GM13976 (cell line): ENCODE results near the gene GABARAP.

Experiments
- DNase-seq: peaks from one replicate; pipeline ENCODE4 v3.0.0; 2012; ENCODE audit warnings: low spot score
- CTCF ChIP-seq: IDR thresholded peaks from 2 replicates; pipeline ENCODE4 v1.5.1; 2012; ENCODE audit warnings: borderline replicate concordance, mild to moderate bottlenecking; ENCODE audit not compliant: insufficient read depth; ENCODE audit errors: extremely low read depth, missing control alignments, control extremely low read depth
- in situ Hi-C: fragments of 300-500 bp; cut with MboI; formaldehyde crosslinking; loops from one replicate; pipeline ENCODE4 v1.12.0; 2022; ENCODE audit warnings: low sequenced_read_pairs, mixed read lengths, inconsistent platforms; ENCODE audit not compliant: unreplicated experiment

GABARAP gene

GRCh38 chr17:7239091-7240027 is 2.9 kb downstream of the GABARAP start, which contains the start of gene PHF23:
TSS of gene PHF23 (minus strand) at chr17:7239457. CDS start at chr17:7239279, 178 bp downstream.
- DNase-seq: peak; percentile 97
- in situ Hi-C loops: no loop called here
- TF ChIP-seq CTCF: no peak

GRCh38 chr17:7238420-7239090 is 3.7 kb downstream of the GABARAP start:
- TF ChIP-seq CTCF: no peak
- in situ Hi-C loops: no loop called here

DNA sequence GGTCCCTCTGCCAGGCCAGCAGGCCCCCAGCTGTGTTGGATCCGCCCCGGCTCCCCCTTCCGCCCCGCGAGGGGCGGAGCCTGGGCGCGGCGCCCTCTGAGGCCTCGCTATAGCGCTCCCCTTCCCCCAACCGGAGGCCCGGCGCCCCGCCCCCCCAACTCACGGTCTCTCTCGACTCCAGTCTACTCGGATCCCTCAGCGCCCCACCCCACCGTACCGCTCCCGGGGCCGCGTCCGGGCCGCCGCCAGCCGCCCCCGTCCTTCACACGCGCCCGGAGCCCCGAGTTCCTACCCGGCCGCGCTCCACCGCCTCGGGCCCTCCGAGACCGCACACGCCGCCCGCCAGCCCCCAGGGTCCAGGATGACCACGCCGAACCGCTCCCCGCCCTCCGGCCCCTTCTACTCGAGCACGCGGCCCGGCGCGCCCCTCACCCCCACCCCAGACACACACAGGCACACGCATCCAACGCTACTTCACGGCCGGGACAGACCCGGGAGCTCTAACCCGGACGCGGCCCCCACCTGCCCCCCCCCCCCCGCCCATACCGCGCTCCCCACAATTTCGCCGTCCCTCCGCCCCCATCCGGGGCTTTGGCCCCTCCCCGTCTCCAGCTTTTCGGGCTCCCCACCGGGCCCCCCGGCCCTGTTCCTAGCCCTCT is 4.4 kb downstream of the GABARAP start:
- peak; percentile 86 for DNase-seq

More at GRCh38 chr17:7238420-7239090, 3.7 kb downstream of the GABARAP start:
- no peak for DNase-seq

DNA sequence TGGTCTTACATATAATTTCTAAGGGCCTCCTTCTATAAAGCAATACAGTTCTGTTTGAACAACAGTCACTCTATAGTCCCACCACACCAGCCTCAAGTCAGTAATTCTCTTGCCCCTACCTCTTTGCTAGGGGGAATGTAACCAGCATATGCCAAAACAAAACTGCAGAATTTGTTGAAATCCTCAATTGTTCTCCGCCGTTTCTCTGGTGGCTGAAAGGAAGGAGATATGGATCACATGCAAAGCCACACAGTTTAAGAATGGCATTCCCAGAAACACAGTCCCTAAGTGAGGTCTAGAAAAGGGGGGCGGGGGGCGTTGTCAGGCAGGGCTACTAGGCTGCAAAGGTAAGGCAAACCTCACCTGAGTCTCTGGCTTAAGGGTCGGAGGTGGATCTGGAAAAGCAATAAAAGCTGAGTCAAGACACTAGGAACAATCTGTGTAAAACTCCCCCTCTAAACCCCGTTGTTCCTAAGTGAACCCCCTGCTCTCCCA is 4.9 kb downstream of the GABARAP start:
- TF ChIP-seq CTCF: no peak
- no peak for DNase-seq
- in situ Hi-C loops: no loop called here

More for the DNA sequence above, 4.4 kb downstream of the GABARAP start:
- in situ Hi-C loops: no loop called here
- no peak for TF ChIP-seq CTCF

DNA sequence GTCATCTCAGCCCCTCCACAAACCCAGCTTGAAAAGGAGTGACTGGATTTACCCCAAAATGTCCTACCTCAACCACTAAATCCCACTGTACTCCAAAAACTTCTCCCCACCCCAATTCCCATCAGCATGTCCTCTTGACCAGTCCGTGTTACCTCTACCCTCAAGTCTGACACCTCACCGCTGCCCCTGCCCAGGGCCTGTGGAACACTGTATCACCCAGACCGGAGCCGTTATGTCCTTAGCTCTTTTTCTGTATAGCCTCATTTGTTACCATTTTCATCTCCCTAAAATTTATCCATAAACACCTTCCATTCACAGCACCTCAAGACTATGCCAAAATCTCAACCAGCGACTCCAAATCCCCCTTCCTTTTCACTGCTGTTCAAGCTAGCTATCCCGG is 5.4 kb downstream of the GABARAP start:
- in situ Hi-C loops: no loop called here
- DNase-seq: no peak
- TF ChIP-seq CTCF: no peak
